NCI-H1092 (cell line): ENCODE results near the gene CLTA.
"Not testable (repeated sequence)": the region's sequence is repeated elsewhere in the genome, so short reads cannot be mapped to it uniquely, and the experiment has no call there.

Experiments used
- DNase-seq: peaks from one replicate; lab custom pipeline; 2025; lab: John Stamatoyannopoulos, UW

Gene CLTA

GRCh38 chr9:36158917-36159316 lies 31.8 kb upstream of the CLTA start:
- no peak for DNase-seq

GRCh38 chr9:36159509-36159908 lies 31.2 kb upstream of the CLTA start:
- DNase-seq = not testable (repeated sequence)

- DNase-seq = not testable (repeated sequence)
Observed at GRCh38 chr9:36160126-36160525, 30.6 kb upstream of the CLTA start.

- no peak for DNase-seq
Observed at GRCh38 chr9:36161187-36161586, 29.5 kb upstream of the CLTA start.

- DNase-seq = no peak
Observed at GRCh38 chr9:36162211-36162738, 28.4 kb upstream of the CLTA start.

- DNase-seq = no peak
Observed at GRCh38 chr9:36163049-36163785, 27.5 kb upstream of the CLTA start.

GRCh38 chr9:36163786-36164170 lies 26.9 kb upstream of the CLTA start:
- DNase-seq = no peak

GRCh38 chr9:36164372-36164771 lies 26.3 kb upstream of the CLTA start:
- DNase-seq = no peak

- DNase-seq = no peak
Observed at GRCh38 chr9:36164989-36165388, 25.7 kb upstream of the CLTA start.

- DNase-seq = no peak
Observed at GRCh38 chr9:36165826-36166167, 24.9 kb upstream of the CLTA start.

GRCh38 chr9:36166168-36166927 lies 24.4 kb upstream of the CLTA start:
- DNase-seq = peak; percentile 50

- DNase-seq = no peak
Observed at GRCh38 chr9:36169166-36169565, 21.6 kb upstream of the CLTA start, which contains the start of gene CCIN. Gene CCIN (plus strand): TSS chr9:36169388. CDS start chr9:36169503, 115 bp downstream.

GRCh38 chr9:36169708-36170107 lies 21.0 kb upstream of the CLTA start:
- DNase-seq = no peak

GRCh38 chr9:36170531-36170930 lies 20.2 kb upstream of the CLTA start:
- DNase-seq = no peak

- DNase-seq = no peak
Observed at GRCh38 chr9:36173861-36174260, 16.9 kb upstream of the CLTA start.

- DNase-seq = no peak
Observed at GRCh38 chr9:36174271-36174670, 16.4 kb upstream of the CLTA start.

- no peak for DNase-seq
Observed at GRCh38 chr9:36174731-36175130, 16.0 kb upstream of the CLTA start.

GRCh38 chr9:36175209-36175608 lies 15.5 kb upstream of the CLTA start:
- DNase-seq = not testable (repeated sequence)

- DNase-seq = not testable (repeated sequence)
Observed at GRCh38 chr9:36176496-36176895, 14.2 kb upstream of the CLTA start.

GRCh38 chr9:36177571-36177970 lies 13.2 kb upstream of the CLTA start:
- no peak for DNase-seq

GRCh38 chr9:36180243-36180642 lies 10.5 kb upstream of the CLTA start:
- not testable (repeated sequence) for DNase-seq

GRCh38 chr9:36187414-36187813 lies 3.3 kb upstream of the CLTA start:
- no peak for DNase-seq

- no peak for DNase-seq
Observed at GRCh38 chr9:36188212-36188611, 2.5 kb upstream of the CLTA start.
